ENCODE measurements around the gene SDCBP2. TPM values are rescaled to one million over a fixed set of nuclear protein-coding genes. Genes with fewer than 3 reads are reported as not detected.
A peak's percentile ranks its signal among the peaks of the same experiment; 100 is the strongest.

SDCBP2 gene
- total and polyA plus RNA-seq, 2 of the 4 experiments (the other 2 are of a cell fraction): 0.54 to 1.3 TPM

DNA sequence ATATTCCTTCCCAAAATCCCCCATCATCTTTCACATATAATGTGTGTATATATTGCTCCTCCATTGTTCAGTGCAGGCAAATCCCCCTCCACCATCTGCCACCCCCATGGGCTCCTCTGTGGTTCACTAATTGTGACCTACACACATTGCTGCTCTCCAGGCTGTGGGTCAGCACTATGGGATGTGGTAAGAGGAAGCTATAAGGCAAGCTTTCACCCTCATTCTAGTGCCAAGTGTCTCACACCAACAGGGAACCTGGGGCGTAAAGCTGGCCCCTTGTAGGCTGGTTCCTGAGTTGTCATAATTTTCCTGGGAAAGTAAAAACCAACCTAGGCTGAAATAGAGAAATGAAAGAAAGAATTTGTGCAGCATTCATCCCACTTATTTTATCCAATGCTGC, 47.1 kb upstream of the SDCBP2 start:
- peak overlapping the region; percentile 8; the same call in 1 of the 2 replicates for H3K4ac ChIP-seq (ENCODE audit: low read depth, low read length)
- H2BK15ac ChIP-seq (ENCODE audit: low read depth, low read length): no peak overlapping the region
- peak overlapping the region; percentile 43 for H2BK5ac ChIP-seq (ENCODE audit: low read depth, low read length, poor library complexity, severe bottlenecking)
- no peak overlapping the region for H2AFZ ChIP-seq (replicated peaks; ENCODE audit: low read length, poor library complexity)
- no peak overlapping the region for H3K56ac ChIP-seq (ENCODE audit: extremely low read depth, insufficient read depth, low read length)
- no peak overlapping the region for H3K4me2 ChIP-seq (ENCODE audit: low read depth, low read length)
- no peak for TF ChIP-seq BHLHE40 (IDR thresholded peaks at IDR 0.05; ENCODE audit: low read depth, low read length)
- TF ChIP-seq, protein P1, sequence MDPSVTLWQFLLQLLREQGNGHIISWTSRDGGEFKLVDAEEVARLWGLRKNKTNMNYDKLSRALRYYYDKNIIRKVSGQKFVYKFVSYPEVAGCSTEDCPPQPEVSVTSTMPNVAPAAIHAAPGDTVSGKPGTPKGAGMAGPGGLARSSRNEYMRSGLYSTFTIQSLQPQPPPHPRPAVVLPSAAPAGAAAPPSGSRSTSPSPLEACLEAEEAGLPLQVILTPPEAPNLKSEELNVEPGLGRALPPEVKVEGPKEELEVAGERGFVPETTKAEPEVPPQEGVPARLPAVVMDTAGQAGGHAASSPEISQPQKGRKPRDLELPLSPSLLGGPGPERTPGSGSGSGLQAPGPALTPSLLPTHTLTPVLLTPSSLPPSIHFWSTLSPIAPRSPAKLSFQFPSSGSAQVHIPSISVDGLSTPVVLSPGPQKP (IDR thresholded peaks at IDR 0.05; ENCODE audit: borderline replicate concordance, low read depth, low read length): no peak
- no peak for TF ChIP-seq MAFK (IDR thresholded peaks at IDR 0.05; ENCODE audit: low read depth, low read length)
- no peak for TF ChIP-seq FOS (IDR thresholded peaks at IDR 0.05; ENCODE audit: low read depth, low read length)
- TF ChIP-seq RAD21 (IDR thresholded peaks at IDR 0.05; ENCODE audit: low read length): no peak
- no peak for TF ChIP-seq MXI1 (IDR thresholded peaks at IDR 0.05; ENCODE audit: borderline replicate concordance, low read depth, low read length)
- TF ChIP-seq RFX5 (IDR thresholded peaks at IDR 0.05; ENCODE audit: low read depth, low read length): no peak
- no peak for TF ChIP-seq SMC3 (IDR thresholded peaks at IDR 0.05; ENCODE audit: low read depth, low read length)
- no peak for TF ChIP-seq CHD1 (IDR thresholded peaks at IDR 0.05; ENCODE audit: low read depth, low read length)
- TF ChIP-seq NFE2L2 (IDR thresholded peaks at IDR 0.05; ENCODE audit: low read depth, low read length): no peak
- peak overlapping the region; percentile 74; the same call in 1 of the 2 replicates for H2AK5ac ChIP-seq (ENCODE audit: low read depth, low read length)
- 0 out of 2 replicates have a peak overlapping the region, but pooled peaks have one; percentile 49 for H3K23ac ChIP-seq (ENCODE audit: low read depth, low read length)
- H3K9me3 ChIP-seq (ENCODE audit: control insufficient read depth, insufficient read depth, low read length): no peaks in the 10 kb centered on the region
- intact Hi-C loops (cut with micrococcal nuclease): loop anchor here (5.0 kb wide), 1 partner anchor 49 kb away; the partner anchor contains the start of gene SDCBP2
- ATAC-seq (ENCODE audit: low read depth): peak; percentile 4; the same call in 1 of the 2 replicates
- peaks cover 33% of the 10 kb centered on the region for H3K4me1 ChIP-seq (ENCODE audit: control insufficient read depth, insufficient read depth, low read length)
- 0 out of 2 replicates have a peak overlapping the region, but pooled peaks have one; percentile 28 for H3K14ac ChIP-seq (replicated peaks; ENCODE audit: low read depth, low read length)
- in situ Hi-C loops (cut with MboI; ENCODE audit: low sequenced_read_pairs): no loop called here
- POLR2A ChIA-PET (ENCODE audit: unreplicated experiment): no interaction called here
- dilution Hi-C loops (cut with HindIII; ENCODE audit: low sequenced_read_pairs, unreplicated experiment): no loop called here
- no peak for DNase-seq
- H3K9ac ChIP-seq (ENCODE audit: low read depth, low read length): no peak overlapping the region
- CTCF ChIA-PET: interaction anchor here (0.9 kb wide), 1 partner anchor 61 kb away, joined by 3 read pairs; no protein-coding TSS in a partner anchor
- no peak overlapping the region for H4K91ac ChIP-seq (ENCODE audit: insufficient read depth, low read depth, low read length)
- peaks cover 16% of the 10 kb centered on the region for H3K36me3 ChIP-seq (ENCODE audit: control insufficient read depth, insufficient read depth, low read length)
- no peak overlapping the region for H2BK20ac ChIP-seq (ENCODE audit: low read depth, low read length)
- peak overlapping the region; percentile 23; the same call in 1 of the 2 replicates for H3K27ac ChIP-seq (ENCODE audit: insufficient read depth, low read length)
- peaks cover 26 to 92% of the 10 kb centered on the region in 2 experiments for H3K79me1 ChIP-seq (ENCODE audit: low read depth in 1 of 2, low read length in 2 of 2)
- H2BK120ac ChIP-seq (ENCODE audit: low read depth, low read length): no peak overlapping the region
- peaks cover 80% of the 10 kb centered on the region for H4K20me1 ChIP-seq (ENCODE audit: insufficient read depth, low read length)
- BruUV-seq (replicated peaks): no TSS peak
- H4K8ac ChIP-seq (ENCODE audit: low read depth in 2 of 2, low read length in 2 of 2): no peak overlapping the region; a peak in 1 of 4 replicates
- no peak overlapping the region for H2AK9ac ChIP-seq (replicated peaks; ENCODE audit: low read depth, low read length, poor library complexity)
- H3K9me1 ChIP-seq (ENCODE audit: insufficient read depth, low read length): peaks cover 54% of the 10 kb centered on the region
- no peak overlapping the region for H3K4me3 ChIP-seq (ENCODE audit: insufficient read depth, low read depth, low read length)
- no peak overlapping the region for H4K5ac ChIP-seq (ENCODE audit: low read depth, low read length)
- no CpG with 5 or more reads among the region's 1 CpG for WGBS, 2 experiments (ENCODE audit: extremely low coverage in 2 of 2, insufficient read length in 1 of 2)
- no peaks in the 10 kb centered on the region for H3K27me3 ChIP-seq (ENCODE audit: control insufficient read depth, insufficient read depth, low read length)
- no peak overlapping the region for H3K18ac ChIP-seq (ENCODE audit: low read depth, low read length)

All from IMR-90 (cell line).